K562 (cell line): ENCODE results near the gene SIRT2. TPM values are rescaled to one million over a fixed set of nuclear protein-coding genes. Genes with fewer than 3 reads are reported as not detected.

Experiments
- ATF4 ChIP-seq: fragments of 450-650 bp; formaldehyde crosslinking; IDR thresholded peaks from 2 replicates; pipeline ENCODE4 v1.4.0; 2022; ENCODE audit warnings: mild to moderate bottlenecking, moderate library complexity
- CREB5 ChIP-seq: fragments of 250-450 bp; sonication (Bioruptor Pico); IDR thresholded peaks from 2 replicates; pipeline ENCODE4 v1.5.0; 2020; ENCODE audit warnings: mild to moderate bottlenecking
- CTCF ChIP-seq, 3 experiments: IDR thresholded peaks in 2 of 3; conservative IDR thresholded peaks in 1 of 3; 2 replicates each; pipeline ENCODE4 v1.5.1; 2011 to 2012; ENCODE audit warnings: low read length in 3 of 3, mild to moderate bottlenecking in 3 of 3, control low read depth in 2 of 3, improper control_type of control experiment in 1 of 3, inconsistent platforms in 1 of 3, low read depth in 1 of 3, mixed read lengths in 1 of 3, moderate library complexity in 1 of 3; ENCODE audit not compliant: insufficient read depth in 2 of 3
- FOXA3 ChIP-seq, 2 experiments: fragments of 450-650 bp in 1 of 2; sonication (generic) in 1 of 2; formaldehyde crosslinking; IDR thresholded peaks in 1 of 2; conservative IDR thresholded peaks in 1 of 2; 2 replicates each; pipeline versions ENCODE4 v1.4.0 to v1.8.0; 2020 to 2022; ENCODE audit warnings: mild to moderate bottlenecking in 2 of 2, missing genetic modification reagents in 1 of 2
- MBD1 ChIP-seq: fragments of 250-450 bp; sonication (Bioruptor Pico); IDR thresholded peaks from 2 replicates; pipeline ENCODE4 v1.8.0; 2022; ENCODE audit warnings: inconsistent platforms
- MGA ChIP-seq: fragments of 450-650 bp; IDR thresholded peaks from 2 replicates; pipeline ENCODE4 v1.6.1; 2016; ENCODE audit warnings: mild to moderate bottlenecking, moderate library complexity
- ZNF644 ChIP-seq: fragments of 200-800 bp; sonication (Bioruptor generic); IDR thresholded peaks from 2 replicates; pipeline ENCODE4 v1.6.1; 2016; ENCODE audit warnings: low read depth, missing genetic modification characterization, missing compliant biosample characterization
- polyA plus RNA-seq, 8 experiments: library from polyadenylated mRNA; depleted of rRNA in 4 of 8; stranded (reverse) in 5 of 8; unstranded in 3 of 8; fragments of >200 nt; fragmentation: Nextera tagmentation in 2 of 8; fragmentation: Illumina TruSeq in 1 of 8; extraction: Ambion mirVana in 2 of 8; extraction: Trizol in 1 of 8; gene quantifications; 2 replicates each; pipeline versions ENCODE4 v1.2.1 to v1.2.3, GENCODE V29; 2011 to 2014; ENCODE audit warnings: inconsistent platforms in 1 of 8, missing spikeins in 1 of 8
- total RNA-seq, 7 experiments: library from RNA; depleted of rRNA in 6 of 7; stranded (reverse); fragments of >200 nt in 6 of 7; fragmentation: Illumina TruSeq in 2 of 7; extraction: Trizol in 2 of 7; gene quantifications; 2 replicates each; pipeline versions ENCODE4 v1.2.1 to v1.2.3, GENCODE V29; 2011 to 2021; ENCODE audit warnings: low replicate concordance in 1 of 7

Gene SIRT2
- total and polyA plus RNA-seq, 9 of the 15 experiments (the other 6 are each of a cell fraction or from before 2014, with no cell fraction given), result 2.3 to 35.2 (median 22.9) TPM

- TF ChIP-seq MGA, result peak; percentile 88
- TF ChIP-seq FOXA3 (CRISPR knock-in tag; conservative IDR thresholded peaks at IDR 0.05 in 1 of 2, IDR thresholded peaks at IDR 0.05 in 1 of 2), result no peak
- TF ChIP-seq MBD1 (CRISPR knock-in tag), result no peak
- no peak for TF ChIP-seq CREB5 (CRISPR knock-in tag)
- TF ChIP-seq ATF4 (CRISPR knock-in tag), result no peak
- TF ChIP-seq CTCF (IDR thresholded peaks at IDR 0.05 in 2 of 3, conservative IDR thresholded peaks at IDR 0.05 in 1 of 3; ENCODE audit: insufficient read depth in 2 of 3, low read depth in 1 of 3, low read length in 3 of 3), result no peak
- TF ChIP-seq ZNF644 (tag), result peak; percentile 2; the same call in 1 of the 2 replicates
These were observed 36.9 kb downstream of the SIRT2 start (continued) for GRCh38 chr19:38862321-38863059.
